Measurements from ENCODE around the gene RHBDD3. TPM values are rescaled to one million over a fixed set of nuclear protein-coding genes. Genes with fewer than 3 reads are reported as not detected.

The RHBDD3 gene
- total RNA-seq, 1 experiment from 2014 or later = 82.7 TPM

DNA sequence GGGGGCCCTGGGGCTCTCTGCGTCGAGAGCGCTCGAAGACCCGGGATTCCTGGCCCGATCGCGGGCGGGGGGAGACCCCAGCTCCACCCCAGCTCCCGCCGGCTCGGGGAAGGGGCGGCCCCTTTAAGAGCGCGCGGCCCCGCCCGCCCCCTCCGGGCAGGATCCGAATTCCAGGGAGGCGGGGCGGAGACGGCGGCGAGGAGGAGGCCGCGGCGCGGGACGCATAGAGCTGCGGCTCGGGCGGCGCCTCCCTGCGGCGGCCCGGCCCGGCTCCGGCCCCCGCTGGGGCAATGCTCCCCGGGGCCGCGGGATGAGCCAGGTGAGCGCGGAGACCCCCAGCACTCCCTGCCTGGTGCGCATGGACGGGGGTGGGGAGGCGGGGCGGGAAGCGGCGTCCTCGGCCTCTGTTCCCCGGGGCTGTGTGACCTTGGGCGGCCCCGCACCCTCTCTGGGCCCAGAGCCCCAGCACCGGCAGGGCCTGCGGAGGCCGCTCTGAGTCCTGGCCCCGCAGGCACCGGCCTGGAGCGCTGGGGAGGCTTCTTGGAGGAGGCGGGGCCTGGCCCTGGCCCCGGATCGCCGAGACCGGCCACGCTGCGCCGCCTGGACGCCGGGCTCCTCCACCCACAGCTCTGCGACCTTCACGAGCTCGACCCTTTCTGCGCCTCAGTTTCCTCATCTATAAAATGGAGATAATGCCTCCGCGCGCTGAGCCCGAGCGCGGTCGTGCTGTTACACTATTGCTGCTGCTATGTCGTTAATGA lies 39.2 kb upstream of the RHBDD3 start:
- DNase-seq (ENCODE audit: low spot score) = peak; percentile 76
- in situ Hi-C loops (cut with HindIII; ENCODE audit: low sequenced_read_pairs) = no loop called here

DNA sequence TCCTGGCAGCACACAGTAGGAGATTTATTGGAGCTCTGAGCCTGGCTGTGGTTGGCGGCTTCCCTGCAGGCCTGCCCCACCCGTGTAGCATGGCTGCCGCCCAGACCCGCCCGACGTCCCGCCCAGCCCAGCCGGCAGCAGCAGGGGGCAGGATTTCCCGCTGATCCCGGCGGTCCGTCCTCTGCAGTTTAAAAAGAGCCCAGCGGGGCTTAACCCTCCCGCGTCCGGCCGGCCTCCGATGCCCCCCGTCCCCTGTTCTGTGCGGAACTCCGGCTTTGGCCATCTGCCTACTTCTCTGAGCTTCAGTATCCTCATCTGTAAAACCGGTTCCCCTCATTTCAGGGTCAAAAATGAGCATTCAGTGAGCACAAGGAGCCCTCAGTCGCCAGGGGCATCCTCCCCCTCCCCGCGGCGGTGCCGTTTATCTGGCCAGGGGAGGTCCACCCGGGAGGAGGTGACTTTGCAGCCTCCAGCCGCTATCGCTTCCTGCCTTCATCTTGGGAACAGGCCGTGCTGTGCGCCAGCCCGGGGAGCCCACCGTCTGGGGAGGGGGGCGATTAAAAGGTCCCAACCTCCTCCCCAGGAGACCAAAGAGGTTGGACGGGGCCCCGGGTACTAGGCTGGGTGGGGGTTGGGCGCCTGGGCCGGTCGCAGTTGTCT lies 38.5 kb upstream of the RHBDD3 start, which contains the start of gene GAS2L1:
GAS2L1 (plus strand) TSS at position 476 of the 660 bp plus-strand sequence. CDS start 1,456 bp downstream, outside the sequence.
- in situ Hi-C loops (cut with HindIII; ENCODE audit: low sequenced_read_pairs) = no loop called here

DNA sequence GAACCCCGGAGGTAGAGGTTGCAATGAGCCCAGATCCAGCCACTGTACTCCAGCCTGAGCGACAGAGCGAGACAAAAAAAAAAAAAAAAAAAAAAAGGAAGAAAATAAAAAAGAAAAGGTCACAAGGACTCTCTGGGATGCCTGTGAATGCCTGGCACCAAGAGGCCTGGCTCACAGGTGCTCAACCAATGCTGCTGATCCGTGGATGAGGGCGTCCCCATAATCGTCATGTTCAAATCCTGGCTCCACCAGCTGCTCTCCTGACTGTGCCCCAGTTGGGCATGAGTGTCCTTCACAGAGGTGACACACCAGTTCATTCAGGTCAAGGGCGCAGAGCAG lies 38.0 kb upstream of the RHBDD3 start:
- in situ Hi-C loops (cut with HindIII; ENCODE audit: low sequenced_read_pairs) = no loop called here
- DNase-seq (ENCODE audit: low spot score) = no peak

More for the DNA sequence above, 38.5 kb upstream of the RHBDD3 start, which contains the start of gene GAS2L1:
- peak; percentile 50 for DNase-seq (ENCODE audit: low spot score)

DNA sequence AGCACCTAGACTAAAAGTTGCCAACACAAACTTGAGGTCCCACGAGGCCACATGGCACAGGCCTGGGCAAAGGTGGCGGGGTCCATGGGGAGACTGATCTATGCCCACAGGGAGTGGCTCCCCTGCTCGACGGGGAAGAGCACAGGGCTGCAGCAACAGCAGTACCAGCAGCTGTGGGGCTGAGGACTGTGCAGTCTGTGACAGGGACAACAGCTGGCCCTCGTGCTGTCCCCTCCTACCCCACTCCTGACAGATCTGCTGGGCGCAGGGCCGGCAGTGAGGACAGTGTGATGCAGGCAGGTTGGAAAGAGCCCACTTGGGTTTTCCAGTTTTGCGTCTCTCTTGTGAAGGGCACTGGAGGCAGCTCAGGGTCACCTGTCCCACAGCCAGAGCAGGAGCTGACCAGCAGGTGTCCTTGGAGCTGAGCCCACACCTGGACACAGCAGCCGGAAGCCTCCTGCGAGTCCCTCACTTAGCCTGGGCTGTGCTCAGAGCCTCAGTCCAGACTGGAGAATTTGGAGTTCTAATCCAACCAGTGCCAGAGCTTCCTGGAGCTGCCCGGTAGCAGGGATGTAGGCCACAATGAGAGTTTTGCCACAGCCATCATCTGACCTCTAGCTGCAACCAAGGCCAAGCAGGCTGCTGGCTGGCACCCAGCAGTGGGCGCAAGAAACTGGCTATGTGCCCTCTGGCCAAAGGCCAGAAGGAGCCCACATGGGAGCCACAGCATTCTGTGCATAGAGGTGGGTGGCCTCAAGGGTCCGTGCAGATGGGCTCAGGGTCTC lies 35.1 kb upstream of the RHBDD3 start:
- no peak for DNase-seq (ENCODE audit: low spot score)
- in situ Hi-C loops (cut with HindIII; ENCODE audit: low sequenced_read_pairs) = no loop called here

DNA sequence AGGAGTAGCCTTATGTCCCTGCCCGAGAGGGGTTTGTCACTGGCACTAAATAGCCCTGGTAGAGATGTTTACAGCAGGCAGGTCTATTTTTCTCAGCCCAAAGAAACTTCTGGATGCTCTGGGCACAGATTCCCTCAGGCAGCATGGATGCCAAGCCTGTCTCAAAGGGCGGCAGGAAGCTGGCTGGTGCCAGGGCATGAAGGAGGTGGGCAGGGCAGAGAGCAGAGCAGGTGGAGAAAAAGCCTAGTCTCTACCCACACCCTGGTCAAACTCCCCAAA lies 34.6 kb upstream of the RHBDD3 start:
- in situ Hi-C loops (cut with HindIII; ENCODE audit: low sequenced_read_pairs) = no loop called here
- DNase-seq (ENCODE audit: low spot score) = peak; percentile 75

DNA sequence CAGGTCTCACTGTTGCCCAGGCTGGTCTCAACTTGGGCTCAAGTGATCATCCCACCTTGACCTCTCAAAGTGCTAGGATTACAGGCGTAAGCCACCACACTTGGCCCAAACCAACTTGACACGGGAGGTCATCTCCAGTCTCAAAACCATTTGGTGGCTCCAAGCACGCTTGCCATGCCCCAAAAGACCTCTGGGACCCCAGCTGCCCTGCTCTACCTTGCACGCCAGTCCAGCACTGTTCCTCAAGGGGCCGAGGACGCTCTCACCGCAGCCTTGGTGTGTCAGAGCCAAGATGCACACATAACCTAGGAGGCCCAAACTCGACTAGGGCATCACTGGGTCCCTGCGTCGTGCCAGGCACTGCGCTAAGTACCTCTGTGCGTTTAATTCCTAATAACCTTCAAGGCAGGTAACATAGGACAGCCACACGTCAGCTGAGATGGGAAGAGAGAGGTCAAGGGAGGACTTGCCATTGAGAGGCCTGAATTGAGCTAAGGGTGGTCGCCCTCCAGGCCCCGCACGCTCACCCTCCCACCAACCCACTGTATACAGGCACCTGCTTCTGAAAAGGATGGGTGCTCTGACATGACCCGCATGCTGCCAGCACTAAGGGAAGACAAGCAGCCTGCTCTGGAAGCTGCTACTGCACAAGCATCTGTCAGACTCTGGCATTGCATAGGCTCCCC lies 34.1 kb upstream of the RHBDD3 start:
- no peak for DNase-seq (ENCODE audit: low spot score)
- in situ Hi-C loops (cut with HindIII; ENCODE audit: low sequenced_read_pairs) = no loop called here

DNA sequence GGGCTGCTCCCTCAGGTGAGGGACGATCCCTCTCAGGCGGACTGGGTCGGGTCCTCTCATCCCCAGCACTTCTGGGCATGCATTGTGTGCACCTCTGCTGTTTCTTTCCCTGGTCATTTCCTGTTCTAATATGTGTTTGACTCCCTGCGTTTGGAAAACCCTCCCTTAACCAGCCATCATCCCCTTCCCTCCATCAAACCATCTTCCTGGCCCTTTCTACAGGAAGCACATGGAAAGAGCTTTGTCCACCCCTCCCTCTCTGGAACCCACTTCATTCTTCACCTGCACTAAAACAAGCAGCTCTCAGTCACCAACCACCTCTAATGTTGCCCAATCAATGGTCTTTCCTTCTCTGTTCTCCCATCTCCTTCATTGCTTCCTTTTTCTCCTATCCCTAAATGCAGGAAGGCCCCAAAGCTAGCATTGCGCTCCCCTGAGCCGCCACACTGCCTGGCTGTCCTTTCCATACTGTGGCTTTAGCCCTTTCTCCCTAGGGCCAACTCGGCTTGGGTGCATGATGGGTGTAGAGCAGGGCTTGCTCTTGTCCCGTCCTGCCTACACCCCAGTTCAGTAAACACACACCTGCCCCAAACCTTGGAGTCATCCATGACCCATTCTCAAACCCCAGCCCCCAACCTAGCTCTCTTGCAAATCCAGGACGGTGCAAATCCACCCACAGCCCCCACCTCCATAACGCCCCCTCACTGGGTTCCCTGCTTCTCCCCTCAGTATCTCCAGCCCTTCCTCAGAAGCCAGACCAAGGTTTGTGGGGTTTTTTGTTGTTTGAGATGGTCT lies 33.2 kb upstream of the RHBDD3 start:
- in situ Hi-C loops (cut with HindIII; ENCODE audit: low sequenced_read_pairs) = no loop called here
- DNase-seq (ENCODE audit: low spot score) = no peak

DNA sequence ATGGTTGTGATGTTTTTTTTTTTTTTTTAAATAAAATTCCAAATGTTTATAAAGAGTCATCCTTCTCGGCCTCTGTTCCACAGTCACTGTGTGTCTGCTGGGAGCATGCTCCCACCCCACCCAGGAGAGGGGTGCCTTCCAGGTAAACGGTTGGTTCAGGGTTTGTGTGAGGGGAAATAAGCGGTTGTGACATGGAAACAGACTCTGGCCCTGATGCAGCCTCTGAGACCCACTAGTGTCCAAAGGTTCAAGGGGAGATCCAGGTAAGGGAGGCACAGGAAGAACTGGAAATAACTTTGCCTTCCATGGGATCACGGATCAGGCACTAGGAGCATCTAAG lies 32.7 kb upstream of the RHBDD3 start:
- no peak for DNase-seq (ENCODE audit: low spot score)
- in situ Hi-C loops (cut with HindIII; ENCODE audit: low sequenced_read_pairs) = no loop called here

DNA sequence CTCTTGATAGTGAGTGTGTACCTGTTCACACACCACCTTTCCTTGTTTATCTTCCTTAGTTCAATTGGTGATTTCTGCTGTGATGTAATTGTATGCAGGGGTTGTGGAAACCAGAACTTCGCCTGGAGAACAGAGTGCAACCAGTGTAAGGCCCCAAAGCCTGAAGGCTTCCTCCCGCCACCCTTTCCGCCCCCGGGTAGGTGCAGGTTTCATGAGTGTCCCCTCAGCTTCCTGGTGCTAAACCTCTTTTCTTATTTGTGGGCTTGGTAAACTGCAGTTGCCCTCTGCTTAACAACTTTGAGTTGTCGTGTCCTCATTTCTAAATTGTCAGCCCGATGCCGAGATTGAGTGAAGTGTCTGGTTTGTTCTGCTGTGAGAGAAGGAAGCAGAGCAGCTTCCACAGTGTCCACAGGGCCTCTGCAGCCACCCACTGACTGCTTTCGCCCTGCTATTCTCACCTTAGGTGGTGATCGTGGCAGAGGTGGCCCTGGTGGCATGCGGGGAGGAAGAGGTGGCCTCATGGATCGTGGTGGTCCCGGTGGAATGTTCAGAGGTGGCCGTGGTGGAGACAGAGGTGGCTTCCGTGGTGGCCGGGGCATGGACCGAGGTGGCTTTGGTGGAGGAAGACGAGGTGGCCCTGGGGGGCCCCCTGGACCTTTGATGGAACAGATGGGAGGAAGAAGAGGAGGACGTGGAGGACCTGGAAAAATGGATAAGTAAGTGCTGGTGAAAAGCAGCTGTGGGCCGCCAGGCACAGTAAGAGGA lies 31.5 kb upstream of the RHBDD3 start:
- no peak for DNase-seq (ENCODE audit: low spot score)
- in situ Hi-C loops (cut with HindIII; ENCODE audit: low sequenced_read_pairs) = no loop called here

DNA sequence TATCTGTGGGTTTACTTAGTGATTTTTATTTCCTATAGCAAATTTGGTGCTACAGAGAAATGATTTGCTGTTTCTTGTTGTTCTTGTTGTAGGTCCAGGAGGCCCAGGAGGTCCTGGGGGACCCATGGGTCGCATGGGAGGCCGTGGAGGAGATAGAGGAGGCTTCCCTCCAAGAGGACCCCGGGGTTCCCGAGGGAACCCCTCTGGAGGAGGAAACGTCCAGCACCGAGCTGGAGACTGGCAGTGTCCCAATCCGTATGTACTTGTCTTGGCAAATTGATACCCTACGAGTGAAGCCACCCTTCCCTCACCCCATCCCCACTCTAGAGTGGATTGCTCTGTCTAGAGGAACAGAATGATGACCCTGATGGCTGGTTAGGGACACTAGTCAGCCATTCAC lies 30.9 kb upstream of the RHBDD3 start:
- in situ Hi-C loops (cut with HindIII; ENCODE audit: low sequenced_read_pairs) = no loop called here
- DNase-seq (ENCODE audit: low spot score) = no peak

DNA sequence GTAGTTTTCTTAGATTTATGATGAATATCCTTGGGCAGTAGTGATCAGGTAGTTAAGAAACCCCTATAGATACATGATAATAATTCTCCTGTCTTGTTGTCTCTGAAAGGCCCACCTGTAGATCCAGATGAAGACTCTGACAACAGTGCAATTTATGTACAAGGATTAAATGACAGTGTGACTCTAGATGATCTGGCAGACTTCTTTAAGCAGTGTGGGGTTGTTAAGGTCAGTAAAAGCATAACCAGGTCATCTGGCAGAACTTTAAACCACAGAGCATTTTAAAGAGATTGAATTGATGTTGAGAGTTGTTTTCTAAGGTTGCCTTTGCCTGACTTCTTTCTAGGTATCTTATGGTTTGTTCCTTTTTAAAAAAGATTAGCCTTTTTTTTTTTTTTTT lies 24.6 kb upstream of the RHBDD3 start:
- in situ Hi-C loops (cut with HindIII; ENCODE audit: low sequenced_read_pairs) = no loop called here
- DNase-seq (ENCODE audit: low spot score) = no peak

DNA sequence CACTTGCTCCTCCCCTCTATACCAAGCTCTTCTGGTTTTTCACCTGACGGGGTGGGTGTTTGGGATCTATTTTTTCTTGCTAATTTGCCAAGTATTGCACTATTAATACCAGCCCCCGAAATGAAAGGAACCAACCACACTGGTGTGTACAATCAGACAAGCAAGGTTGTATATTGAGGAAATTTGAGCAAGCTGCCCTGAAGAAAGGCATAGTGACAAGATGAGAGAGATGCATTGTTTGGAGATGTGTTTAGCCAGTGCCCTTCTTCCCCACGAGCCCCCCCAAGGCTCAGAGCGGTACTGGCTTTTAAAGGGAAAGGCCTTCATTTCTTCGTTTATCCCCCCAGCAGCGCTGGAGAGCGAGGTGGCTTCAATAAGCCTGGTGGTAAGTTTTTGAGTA lies 23.4 kb upstream of the RHBDD3 start:
- DNase-seq (ENCODE audit: low spot score) = no peak
- in situ Hi-C loops (cut with HindIII; ENCODE audit: low sequenced_read_pairs) = no loop called here

DNA sequence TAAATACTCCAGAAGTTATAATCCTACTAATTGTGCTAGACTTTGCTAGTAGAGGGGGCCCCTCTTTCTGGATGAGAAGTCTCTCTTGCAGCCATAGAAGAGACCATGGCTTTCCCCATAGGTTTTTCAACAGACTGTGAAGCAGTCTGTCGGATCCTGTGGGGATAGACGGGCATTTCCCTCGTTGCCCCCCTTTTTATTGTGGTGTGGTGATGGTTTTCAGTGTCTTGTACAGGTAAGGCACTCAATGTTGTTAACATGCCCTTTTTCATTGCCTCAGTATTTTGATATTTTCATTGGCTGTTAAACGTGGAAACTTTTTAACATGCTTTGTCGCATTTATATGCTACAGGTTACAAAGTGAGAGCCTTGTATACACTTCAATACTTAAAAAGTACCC lies 22.3 kb upstream of the RHBDD3 start:
- in situ Hi-C loops (cut with HindIII; ENCODE audit: low sequenced_read_pairs) = no loop called here
- DNase-seq (ENCODE audit: low spot score) = no peak

DNA sequence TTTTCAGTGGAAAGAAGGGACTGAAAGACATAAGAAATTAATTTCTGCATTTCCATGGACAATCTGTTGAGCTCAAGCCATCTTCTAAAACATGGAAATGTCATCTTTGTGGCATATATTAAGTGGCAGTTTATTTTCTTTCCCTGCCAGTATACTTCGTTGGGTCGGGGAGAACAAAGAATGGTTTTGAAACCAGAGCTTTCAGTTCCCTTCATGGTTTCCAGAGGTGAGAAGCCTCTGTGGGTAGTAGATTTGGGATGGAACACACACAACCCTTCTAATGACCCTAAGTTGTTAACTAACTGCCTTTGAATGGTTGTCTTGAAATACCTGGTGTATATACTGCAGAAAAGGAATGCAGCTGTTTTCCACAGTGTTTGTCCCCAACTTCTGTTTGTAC lies 21.1 kb upstream of the RHBDD3 start:
- no peak for DNase-seq (ENCODE audit: low spot score)
- in situ Hi-C loops (cut with HindIII; ENCODE audit: low sequenced_read_pairs) = no loop called here

DNA sequence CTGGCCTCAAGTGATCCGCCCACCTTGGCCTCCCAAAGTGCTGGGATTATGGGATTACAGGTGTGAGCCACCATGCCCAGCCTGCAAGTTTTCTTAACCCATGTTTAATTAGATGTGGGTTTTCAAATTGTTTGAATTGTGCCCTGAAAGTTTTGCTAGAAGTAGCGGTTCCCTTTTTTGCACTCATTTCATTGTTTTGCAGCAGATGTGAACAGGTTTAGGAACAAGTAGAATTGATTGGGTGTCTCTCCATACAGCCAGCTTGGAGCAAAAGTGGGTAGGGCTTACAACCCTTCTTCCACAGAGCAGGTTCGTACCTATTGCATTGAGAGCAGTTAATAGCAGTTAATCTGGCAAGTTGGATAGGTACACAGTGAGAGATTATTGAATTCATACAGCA lies 16.4 kb upstream of the RHBDD3 start:
- in situ Hi-C loops (cut with HindIII; ENCODE audit: low sequenced_read_pairs) = no loop called here
- no peak for DNase-seq (ENCODE audit: low spot score)

DNA sequence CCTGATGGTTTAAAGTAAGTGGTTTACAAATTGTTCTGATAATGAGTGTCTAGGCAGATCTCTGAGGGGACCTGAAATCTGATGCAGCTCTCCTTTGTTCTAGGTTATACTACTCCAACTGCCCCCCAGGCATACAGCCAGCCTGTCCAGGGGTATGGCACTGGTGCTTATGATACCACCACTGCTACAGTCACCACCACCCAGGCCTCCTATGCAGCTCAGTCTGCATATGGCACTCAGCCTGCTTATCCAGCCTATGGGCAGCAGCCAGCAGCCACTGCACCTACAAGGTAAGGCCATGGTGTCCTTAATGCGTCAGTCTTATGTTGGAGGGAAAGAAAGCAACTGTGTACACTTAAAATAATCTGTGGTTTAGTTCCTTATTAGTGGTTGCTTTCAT lies 10.1 kb upstream of the RHBDD3 start:
- in situ Hi-C loops (cut with HindIII; ENCODE audit: low sequenced_read_pairs) = no loop called here
- DNase-seq (ENCODE audit: low spot score) = no peak

DNA sequence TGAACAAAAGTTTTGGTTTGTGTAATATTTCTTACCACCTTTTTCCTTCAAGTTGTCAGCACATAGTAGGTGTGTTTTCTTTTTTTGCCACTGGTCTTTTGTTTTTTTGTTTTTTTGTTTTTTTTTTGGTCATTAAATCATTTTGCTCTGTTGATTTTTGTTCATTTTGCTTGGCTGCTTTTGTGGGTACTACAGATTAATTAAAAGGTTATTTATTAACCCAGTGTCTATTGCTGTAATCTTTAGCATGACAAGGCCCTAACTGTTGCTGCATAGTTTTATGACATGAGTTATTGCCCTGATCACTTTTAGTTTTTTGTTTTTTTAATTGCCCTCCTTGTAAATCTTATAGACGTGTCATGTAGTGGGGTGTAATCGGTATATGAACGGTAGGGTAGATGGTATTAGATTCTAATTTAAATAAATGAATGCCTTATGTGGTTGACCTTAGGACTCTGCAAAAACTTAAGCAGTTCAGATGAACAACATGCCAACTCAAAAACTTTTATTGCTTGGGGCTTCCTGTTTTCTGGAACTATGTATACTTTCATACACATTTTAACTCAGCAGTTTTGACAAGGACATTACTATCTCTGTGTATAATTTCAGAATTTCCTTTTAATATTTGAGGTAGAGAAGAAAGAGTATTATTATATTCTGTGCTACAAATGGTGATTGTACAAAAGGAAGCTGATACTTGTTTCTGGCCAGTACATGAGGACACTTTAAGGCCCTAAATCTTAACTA lies 8.2 kb upstream of the RHBDD3 start:
- no peak for DNase-seq (ENCODE audit: low spot score)
- in situ Hi-C loops (cut with HindIII; ENCODE audit: low sequenced_read_pairs) = no loop called here

DNA sequence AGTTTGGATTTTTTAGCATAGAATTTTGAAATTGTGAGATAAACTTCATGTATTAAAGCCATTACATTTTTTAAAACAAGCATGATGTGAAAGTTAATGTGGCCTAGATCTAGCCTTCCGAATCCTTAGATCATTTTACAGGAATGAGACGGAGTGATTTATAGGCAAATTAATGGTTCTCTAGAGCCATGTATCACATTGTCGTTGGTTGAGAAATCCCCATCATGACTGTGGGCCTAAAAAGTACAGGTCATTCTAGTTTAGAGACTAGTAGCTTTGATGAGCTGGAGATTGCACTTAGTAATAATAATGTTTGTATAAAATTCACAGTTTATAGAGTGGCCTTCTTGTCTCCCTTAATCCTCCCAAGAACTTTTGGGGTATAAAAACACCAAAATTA lies 7.4 kb upstream of the RHBDD3 start:
- DNase-seq (ENCODE audit: low spot score) = no peak
- in situ Hi-C loops (cut with HindIII; ENCODE audit: low sequenced_read_pairs) = no loop called here
